ENCODE data around the gene NKIRAS1.
"Not testable (repeated sequence)": the region's sequence is repeated elsewhere in the genome, so short reads cannot be mapped to it uniquely, and the experiment has no call there.

Gene NKIRAS1

GRCh38 chr3:23938688-23939087 lies 21.9 kb upstream of the NKIRAS1 start:
- no peak for DNase-seq

DNA sequence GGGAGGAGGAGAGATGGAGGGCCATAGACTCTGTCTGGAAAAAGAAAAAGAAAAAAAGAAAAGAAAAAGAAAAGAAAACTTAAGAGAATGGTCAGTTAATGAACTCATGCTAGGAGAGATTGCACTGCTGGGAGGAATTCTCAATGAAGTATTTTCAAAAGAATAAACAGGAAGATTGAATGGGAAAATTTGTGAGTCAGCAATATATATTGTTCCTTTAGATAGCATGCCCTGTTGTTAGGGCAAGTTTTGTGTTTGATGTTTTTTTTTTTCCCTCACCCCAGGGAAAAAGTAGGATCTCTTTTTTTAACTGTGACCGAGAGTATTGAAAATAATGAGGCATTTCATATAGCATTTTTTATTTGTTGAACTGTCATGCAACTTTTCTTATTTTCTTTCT lies 20.5 kb upstream of the NKIRAS1 start:
- no peak for DNase-seq

DNA sequence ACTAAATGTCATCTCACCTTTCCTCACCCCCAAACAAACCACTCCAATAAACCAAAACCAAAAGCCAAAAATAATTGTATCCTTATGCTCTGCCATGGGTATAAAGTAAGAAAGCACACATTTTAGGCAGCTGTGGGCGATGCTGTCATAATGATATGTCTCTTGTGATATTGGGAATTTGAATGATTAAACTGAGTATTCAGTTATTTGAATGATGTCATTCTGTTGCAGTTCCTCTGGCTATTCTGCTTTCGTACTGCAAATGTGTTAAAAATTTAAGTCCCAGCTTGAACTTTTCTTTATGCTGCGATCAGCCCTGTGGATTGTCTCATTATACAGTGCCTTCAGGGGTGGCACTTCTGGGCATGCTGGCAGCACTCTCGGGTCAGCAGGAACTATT lies 17.5 kb upstream of the NKIRAS1 start:
- DNase-seq = no peak

GRCh38 chr3:23932571-23932970 lies 15.8 kb upstream of the NKIRAS1 start:
- no peak for DNase-seq

GRCh38 chr3:23931597-23931996 lies 14.8 kb upstream of the NKIRAS1 start:
- no peak for DNase-seq

DNA sequence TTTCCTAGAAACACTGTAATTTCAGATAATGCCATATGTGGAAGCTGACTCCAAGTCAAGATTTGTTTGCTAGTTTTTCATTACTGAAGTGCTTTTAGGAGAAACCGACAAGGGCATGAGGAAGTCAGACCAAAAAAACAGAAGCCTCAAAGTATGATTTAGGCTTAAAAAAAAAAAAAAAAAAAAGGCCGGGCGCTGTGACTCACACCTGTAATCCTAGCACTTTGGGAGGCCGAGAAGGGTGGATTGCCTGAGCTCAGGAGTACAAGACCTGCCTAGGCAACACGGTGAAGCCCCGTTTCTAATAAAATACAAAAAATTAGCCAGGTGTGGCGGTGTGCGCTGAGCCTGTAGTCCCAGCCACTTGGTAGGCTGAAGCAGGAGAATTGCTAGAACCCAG lies 11.7 kb upstream of the NKIRAS1 start:
- no peak for DNase-seq

DNA sequence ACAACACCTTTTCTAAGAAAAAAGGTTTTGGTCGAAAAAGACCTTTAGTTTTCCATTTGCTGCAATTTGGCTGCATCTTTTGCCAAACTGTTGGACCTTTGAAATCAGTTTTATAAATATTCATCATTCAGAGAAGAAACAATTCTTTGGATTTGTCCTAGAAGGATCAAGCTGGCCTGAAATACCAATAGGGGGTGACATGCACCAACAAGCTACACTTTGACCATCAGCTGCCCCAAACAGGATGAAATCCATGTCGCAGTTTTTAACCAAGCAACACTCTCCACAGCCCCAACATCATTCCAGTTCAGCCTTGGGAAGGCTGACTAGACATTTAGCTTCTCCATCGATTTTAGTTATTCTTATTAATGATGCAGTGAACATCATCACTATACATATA lies 9.9 kb upstream of the NKIRAS1 start:
- DNase-seq = peak; percentile 32

GRCh38 chr3:23926246-23926645 lies 9.5 kb upstream of the NKIRAS1 start:
- no peak for DNase-seq

DNA sequence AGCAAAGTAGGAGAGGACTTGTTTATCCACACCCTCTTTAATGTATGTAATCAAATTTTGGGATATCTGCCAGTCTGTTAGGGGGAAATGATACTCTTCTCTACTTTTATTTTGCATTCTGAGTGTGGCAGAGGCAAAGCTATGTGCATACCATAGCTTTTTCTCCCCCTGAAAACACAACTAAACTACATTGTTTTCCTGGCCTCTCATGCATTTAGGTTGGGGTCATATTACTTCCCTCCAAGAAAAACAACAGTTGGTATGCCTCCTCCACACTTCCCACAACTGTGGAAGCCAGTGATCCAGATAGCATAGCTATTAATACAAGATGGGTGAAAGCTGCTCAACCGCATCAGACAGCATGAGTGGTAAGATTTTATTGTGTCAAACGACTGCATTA lies 7.0 kb upstream of the NKIRAS1 start:
- DNase-seq = no peak

DNA sequence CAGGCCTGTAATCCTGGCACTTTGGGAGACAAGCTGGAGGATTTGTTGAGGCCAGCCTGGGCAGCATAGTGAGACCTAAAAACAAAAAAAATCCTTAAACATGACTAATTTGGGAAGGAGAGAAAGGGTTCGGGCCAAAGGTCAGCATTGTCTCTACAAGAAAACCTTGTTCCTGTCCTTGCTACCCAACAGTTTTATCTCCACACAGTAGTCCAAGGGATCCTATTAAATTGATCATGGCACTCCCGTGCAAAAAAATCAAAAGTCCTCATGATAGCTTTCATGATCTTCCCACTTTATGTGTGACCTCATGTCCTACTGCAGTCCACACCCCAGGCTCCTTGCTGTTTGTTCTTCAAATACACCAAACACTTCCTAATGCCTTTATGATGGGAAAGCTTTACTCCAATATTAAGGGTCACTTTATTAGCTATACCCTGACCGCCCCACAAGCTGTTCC lies 4.3 kb upstream of the NKIRAS1 start:
- peak; percentile 8 for DNase-seq

DNA sequence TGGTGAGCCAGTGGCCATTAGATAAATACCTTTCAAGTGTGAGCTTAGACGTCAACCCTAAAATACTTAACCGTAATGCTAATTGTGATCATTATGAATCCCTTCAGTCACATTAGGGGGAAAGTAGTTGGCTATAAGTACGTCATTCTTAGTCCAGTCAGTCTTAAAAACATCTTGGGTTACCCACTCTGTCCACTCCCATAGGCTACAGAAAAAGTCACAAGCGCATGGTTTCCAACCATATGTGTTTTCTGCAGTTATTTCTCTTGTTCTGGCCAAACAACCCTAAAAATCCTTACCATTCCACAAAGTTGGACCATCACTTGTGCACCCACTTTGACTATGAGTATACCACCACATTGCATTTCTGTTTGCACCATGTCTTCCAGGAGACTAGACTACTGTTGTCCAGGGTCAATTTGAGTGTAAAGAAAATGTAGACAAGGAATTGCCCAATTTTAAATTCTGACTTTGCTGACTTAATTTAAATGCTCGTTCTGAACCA lies 3.4 kb upstream of the NKIRAS1 start:
- no peak for DNase-seq

GRCh38 chr3:23919628-23920027 lies 2.8 kb upstream of the NKIRAS1 start:
- no peak for DNase-seq

GRCh38 chr3:23918331-23918730 lies 1.5 kb upstream of the NKIRAS1 start:
- not testable (repeated sequence) for DNase-seq

- DNase-seq = peak; percentile 59
Measured at GRCh38 chr3:23917679-23918303, 1.0 kb upstream of the NKIRAS1 start.

DNA sequence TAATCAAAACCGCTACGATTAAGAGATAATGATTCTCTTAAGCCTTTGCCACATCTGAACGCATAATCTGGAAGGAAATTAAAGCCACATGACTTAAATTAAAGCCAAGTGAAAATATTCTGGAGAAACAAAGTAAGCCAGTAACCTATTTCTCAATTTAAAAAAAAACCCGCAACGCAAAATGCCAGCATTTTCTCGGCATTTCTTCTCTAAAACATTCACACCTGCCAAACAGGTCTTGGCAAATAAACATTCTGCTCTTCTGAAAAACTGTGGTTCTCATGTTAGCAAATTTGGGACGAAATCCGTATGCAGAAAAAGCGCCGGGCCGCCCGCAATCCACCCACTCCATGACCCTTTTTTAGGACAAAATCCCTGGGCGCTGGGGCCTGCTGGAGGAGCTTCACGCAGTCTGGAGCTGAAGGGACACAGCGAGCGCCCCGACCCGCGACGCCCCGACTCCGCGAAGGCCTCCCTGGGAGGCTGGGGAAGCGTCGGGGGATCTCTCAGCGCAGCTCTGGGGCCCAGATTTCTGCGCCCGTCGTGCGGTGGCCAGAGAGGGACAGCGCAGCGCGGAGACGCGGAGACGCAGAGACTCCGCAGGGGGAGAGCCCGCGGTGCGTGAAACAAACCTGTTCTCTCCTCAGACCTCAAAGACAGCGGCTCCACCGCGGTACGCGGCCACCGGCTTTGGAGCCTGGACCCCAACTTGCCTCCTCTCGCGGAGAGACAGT lies 471 bp downstream of the NKIRAS1 start:
- DNase-seq = peak; percentile 23

- no peak for DNase-seq
Measured at GRCh38 chr3:23915537-23916108, 1.2 kb downstream of the NKIRAS1 start.

DNA sequence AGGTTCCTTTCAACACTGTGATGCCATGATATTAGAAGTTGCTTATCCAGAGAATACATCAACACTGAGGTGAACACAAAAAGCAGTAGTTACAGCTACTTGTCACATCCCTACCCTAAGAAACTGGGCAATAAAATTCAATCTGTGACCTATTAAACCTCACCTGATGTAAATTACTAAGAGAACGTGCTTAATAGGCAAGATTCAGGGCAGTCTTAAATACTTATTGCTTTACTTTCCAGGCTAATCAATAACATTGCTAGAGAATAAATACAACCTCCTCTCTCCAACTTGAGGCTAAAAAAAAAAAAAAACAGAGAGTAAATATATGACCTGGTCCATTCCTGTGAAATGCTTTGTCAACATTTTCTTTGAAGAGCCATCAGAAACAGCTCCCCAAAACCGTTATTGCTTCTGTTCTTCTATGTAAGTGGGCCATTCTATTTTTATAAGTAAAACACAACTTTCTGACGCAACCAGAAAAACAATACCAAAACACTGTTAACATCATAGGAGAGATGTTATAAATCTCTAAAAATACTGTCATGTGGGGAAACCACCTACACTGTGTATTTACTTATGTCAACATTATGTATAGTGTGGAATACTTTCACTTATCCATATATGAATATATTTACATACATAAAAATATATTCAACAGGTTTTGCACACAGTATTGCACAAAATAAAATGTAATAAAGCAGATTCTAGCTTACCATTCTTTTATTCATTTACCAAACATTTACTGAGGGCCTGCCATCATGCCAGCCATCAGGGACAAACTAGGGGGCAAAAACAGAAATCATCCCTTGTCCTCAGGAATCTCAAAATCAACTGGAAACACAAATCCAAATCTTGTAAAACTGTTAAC lies 2.7 kb downstream of the NKIRAS1 start:
- no peak for DNase-seq

DNA sequence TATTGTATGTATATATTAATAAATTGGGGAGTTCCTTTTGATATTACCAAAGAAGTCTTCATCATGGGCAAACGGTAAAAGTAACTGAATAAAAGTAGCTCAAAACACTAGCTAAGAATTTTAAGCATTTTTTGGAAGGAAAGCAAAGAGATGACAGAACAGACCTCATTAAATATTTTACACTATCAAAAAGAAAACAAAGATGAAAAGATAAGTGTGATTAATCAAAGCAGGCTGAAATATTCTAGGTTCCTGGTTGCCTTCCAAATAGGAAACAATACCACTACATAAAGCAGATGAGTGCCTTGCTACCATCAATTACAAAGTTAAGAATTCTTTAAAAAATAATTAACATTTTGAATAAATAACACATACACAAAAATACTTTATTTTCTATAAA lies 3.6 kb downstream of the NKIRAS1 start:
- no peak for DNase-seq

GRCh38 chr3:23912335-23912734 lies 4.5 kb downstream of the NKIRAS1 start:
- not testable (repeated sequence) for DNase-seq

DNA sequence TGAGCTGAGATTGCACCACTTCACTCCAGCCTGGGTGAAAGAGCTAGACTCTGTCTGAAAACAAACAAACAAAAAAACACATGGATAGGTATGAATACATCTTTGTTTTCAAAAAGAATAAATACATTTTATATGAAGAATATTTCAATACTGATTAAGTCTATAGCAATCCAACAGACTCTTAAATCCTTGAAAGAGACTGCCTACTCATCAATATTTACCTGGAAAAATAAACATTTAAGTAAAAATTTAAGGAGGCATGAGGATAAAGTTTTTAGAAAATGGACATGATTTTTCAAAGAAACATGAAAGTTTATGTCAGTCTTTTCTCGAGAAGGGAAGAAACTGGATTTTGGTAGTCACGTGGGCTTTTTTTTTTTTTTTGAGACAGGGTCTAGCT lies 5.4 kb downstream of the NKIRAS1 start:
- no peak for DNase-seq

DNA sequence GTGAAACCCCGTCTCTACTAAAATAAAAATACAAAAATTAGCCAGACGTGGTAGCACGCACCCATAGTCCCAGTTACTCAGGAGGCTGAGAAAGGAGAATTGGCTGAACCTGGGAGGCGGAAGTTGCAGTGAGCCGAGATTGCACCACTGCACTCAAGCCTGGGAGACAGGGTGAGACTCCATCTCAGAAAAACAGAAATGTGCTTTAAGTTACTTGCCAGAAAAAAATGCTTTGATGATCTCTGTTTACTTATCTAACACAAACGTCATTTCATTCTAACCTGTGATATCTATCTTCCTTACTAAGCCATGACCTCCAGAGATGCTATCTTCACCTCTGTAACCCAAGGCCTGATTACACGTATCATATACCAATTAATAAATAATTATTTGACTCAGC lies 7.4 kb downstream of the NKIRAS1 start:
- no peak for DNase-seq

DNA sequence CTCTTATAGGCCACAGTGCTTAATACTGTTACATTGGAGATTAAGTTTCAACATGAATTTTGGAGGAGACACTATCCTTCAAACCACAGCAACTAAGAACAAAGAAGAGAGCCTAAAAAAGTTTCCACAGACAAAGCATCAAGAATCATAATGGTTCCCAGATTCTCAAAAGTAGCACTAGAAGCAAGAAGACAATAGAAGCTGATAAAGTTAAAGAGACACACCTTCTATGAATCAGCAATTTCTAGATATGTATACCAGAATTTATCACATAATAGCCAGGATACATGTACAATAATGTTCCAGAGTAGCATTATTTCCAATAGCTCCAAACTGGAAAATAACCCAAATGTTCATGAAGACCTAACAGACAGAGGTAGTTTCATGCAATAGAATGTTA lies 12.2 kb downstream of the NKIRAS1 start:
- DNase-seq = no peak

GRCh38 chr3:23900744-23901143 lies 16.0 kb downstream of the NKIRAS1 start:
- DNase-seq = peak; percentile 62
